GM13977 (cell line): ENCODE measurements around the gene TMEM171.

Source experiments
- DNase-seq: peaks from one replicate; pipeline ENCODE4 v3.0.0; 2012; ENCODE audit warnings: low spot score
- CTCF ChIP-seq: IDR thresholded peaks from 2 replicates; pipeline ENCODE4 v1.5.1; 2012; ENCODE audit warnings: mild to moderate bottlenecking, control low read depth; ENCODE audit not compliant: insufficient read depth; ENCODE audit errors: extremely low read depth, missing control alignments
- in situ Hi-C: fragments of 300-500 bp; cut with MboI; formaldehyde crosslinking; loops from one replicate; pipeline ENCODE4 v1.12.0; 2022; ENCODE audit warnings: low sequenced_read_pairs, low pct_unique_long_range_greater_than_20kb, mixed read lengths, inconsistent platforms; ENCODE audit not compliant: unreplicated experiment

TMEM171 gene

GRCh38 chr5:73120222-73121118 lies at the start of gene TMEM171:
TMEM171 (plus strand) TSS chr5:73120575; CDS start chr5:73123374, 2,799 bp downstream.
- in situ Hi-C loops = no loop called here

GRCh38 chr5:73081093-73081492 lies 39.3 kb upstream of the TMEM171 start:
- DNase-seq = no peak
- in situ Hi-C loops = no loop called here

More at GRCh38 chr5:73120222-73121118, at the start of gene TMEM171:
- no peak for DNase-seq
- no peak for TF ChIP-seq CTCF

GRCh38 chr5:73088026-73088425 lies 32.3 kb upstream of the TMEM171 start:
- no peak for TF ChIP-seq CTCF
- DNase-seq = no peak
- in situ Hi-C loops = no loop called here

More at GRCh38 chr5:73081093-73081492, 39.3 kb upstream of the TMEM171 start:
- no peak for TF ChIP-seq CTCF

- in situ Hi-C loops = no loop called here
- DNase-seq = no peak
- TF ChIP-seq CTCF = no peak
Observed at GRCh38 chr5:73093943-73094342, 26.4 kb upstream of the TMEM171 start.

GRCh38 chr5:73094415-73094814 lies 26.0 kb upstream of the TMEM171 start:
- no peak for DNase-seq
- in situ Hi-C loops = no loop called here
- no peak for TF ChIP-seq CTCF

GRCh38 chr5:73095564-73096238 lies 24.7 kb upstream of the TMEM171 start:
- in situ Hi-C loops = no loop called here
- DNase-seq = no peak
- TF ChIP-seq CTCF = no peak
